Adipocyte (in vitro differentiated cells): ENCODE results near the gene RGP1.
A peak's percentile ranks its signal among the peaks of the same experiment; 100 is the strongest.

Experiments
- DNase-seq: peaks from one replicate; pipeline ENCODE4 v3.0.0-alpha.2; 2015; ENCODE audit warnings: low read depth
- H3K27me3 ChIP-seq: replicated peaks from 2 replicates; pipeline ENCODE4 v1.7.0; 2013; ENCODE audit warnings: mild to moderate bottlenecking, low read length, moderate library complexity; ENCODE audit not compliant: control insufficient read depth, insufficient read depth
- H3K36me3 ChIP-seq: 2 replicates; pipeline ENCODE4 v1.7.0; 2013; ENCODE audit warnings: low read length, mild to moderate bottlenecking, moderate library complexity; ENCODE audit not compliant: control insufficient read depth, insufficient read depth, severe bottlenecking
- H3K4me1 ChIP-seq: 2 replicates; pipeline ENCODE4 v1.7.0; 2013; ENCODE audit warnings: mild to moderate bottlenecking, low read length, moderate library complexity; ENCODE audit not compliant: control insufficient read depth, insufficient read depth
- H3K4me3 ChIP-seq: 2 replicates; pipeline ENCODE4 v1.7.0; 2013; ENCODE audit warnings: mild to moderate bottlenecking, low read length, moderate library complexity
- H3K9ac ChIP-seq: 2 replicates; pipeline ENCODE4 v1.7.0; 2013; ENCODE audit warnings: mild to moderate bottlenecking, low read length, moderate library complexity
- H3K9me3 ChIP-seq: 2 replicates; pipeline ENCODE4 v1.7.0; 2013; ENCODE audit warnings: mild to moderate bottlenecking, low read length, moderate library complexity; ENCODE audit not compliant: control insufficient read depth

The RGP1 gene, protein sequence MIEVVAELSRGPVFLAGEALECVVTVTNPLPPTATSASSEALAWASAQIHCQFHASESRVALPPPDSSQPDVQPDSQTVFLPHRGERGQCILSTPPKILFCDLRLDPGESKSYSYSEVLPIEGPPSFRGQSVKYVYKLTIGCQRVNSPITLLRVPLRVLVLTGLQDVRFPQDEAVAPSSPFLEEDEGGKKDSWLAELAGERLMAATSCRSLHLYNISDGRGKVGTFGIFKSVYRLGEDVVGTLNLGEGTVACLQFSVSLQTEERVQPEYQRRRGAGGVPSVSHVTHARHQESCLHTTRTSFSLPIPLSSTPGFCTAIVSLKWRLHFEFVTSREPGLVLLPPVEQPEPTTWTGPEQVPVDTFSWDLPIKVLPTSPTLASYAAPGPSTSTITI

GRCh38 chr9:35748858-35749514, at the start of gene RGP1, which contains the start of gene GBA2:
Gene RGP1 (plus strand): TSS chr9:35749287. CDS start chr9:35749756, 469 bp downstream.
Gene GBA2 (minus strand): TSS chr9:35749228. CDS start chr9:35748704, 524 bp downstream.
- peak; percentile 90 for DNase-seq
- H3K4me3 ChIP-seq: peak within 1 kb of the TSS; percentile 93
- H3K36me3 ChIP-seq: peaks cover 43% of the 10 kb centered on the region
- H3K9ac ChIP-seq: peak within 1 kb of the TSS; percentile 96
- H3K4me1 ChIP-seq: peaks cover 34% of the 10 kb centered on the region
- no peaks in the 10 kb centered on the region for H3K9me3 ChIP-seq
- no peaks in the 10 kb centered on the region for H3K27me3 ChIP-seq

DNA sequence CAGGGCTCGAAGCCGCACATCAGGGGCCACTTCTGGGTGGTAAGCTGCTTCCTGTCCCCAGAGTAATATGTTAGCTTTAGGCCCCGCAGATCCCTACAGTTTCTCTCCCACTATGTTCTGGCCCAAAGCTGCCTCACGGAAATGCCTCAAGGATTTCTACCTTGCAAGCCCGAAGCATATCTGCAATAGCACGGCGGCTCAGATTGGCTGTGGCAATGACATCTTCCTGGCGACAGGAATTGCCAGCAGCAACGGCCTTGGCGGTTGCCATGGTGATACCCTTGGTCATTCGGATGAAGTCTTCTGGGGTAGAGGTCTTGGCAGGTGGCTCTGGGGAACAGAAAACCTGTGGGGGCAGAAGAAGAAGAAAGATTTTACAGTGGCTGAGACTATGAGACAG, 49.1 kb upstream of the RGP1 start:
- no peaks in the 10 kb centered on the region for H3K27me3 ChIP-seq
- no peak for DNase-seq
- H3K9me3 ChIP-seq: no peaks in the 10 kb centered on the region
- H3K4me1 ChIP-seq: peaks cover 2% of the 10 kb centered on the region
- H3K36me3 ChIP-seq: peaks cover 94% of the 10 kb centered on the region
- no peak overlapping the region for H3K9ac ChIP-seq
- H3K4me3 ChIP-seq: no peak overlapping the region

DNA sequence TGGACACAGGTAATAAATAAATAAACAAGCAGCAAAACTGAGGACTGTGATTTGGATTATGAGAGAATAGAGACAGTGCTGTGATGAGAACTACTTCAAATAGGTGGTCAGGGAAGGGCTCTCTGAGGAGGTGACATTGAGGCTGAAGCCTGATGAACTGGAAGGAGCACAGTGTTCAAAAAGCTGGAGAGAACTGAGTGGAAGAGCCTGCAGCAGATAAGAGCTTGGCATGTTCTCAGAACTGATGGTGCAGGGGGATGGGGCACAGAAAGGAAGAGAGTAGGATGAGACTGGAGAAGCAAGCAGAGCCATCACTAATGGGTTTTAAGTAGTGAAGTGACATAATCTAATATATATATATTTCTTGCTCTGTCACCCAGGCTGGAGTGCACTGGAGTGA, 48.1 kb upstream of the RGP1 start:
- Histone ChIP-seq H3K27me3 (no peaks in the 10 kb centered on the region), H3K9ac (no peak overlapping the region), H3K4me3 (no peak overlapping the region), H3K9me3 (no peaks in the 10 kb centered on the region), H3K36me3 (peaks cover 99% of the 10 kb centered on the region), H3K4me1 (no peaks in the 10 kb centered on the region)
- no peak for DNase-seq

DNA sequence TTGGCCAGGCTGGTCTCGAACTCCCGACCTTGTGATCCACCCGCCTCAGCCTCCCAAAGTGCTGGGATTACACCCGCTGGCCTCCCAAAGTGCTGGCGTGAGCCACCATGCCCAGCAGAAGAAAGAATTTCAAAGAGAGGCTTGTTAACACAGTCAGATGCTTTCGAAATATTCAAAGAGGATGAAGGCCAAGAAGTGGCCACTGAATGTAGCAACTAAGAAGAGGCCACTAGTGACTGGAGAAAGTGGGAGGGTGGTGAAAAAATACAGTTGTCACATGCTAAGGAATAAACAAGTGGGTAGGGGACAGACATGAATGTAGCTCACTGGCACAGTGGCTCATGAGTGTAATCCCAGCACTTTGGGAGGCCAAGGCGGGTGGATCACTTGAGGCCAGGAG, 46.4 kb upstream of the RGP1 start:
- Histone ChIP-seq H3K4me1 (no peaks in the 10 kb centered on the region), H3K4me3 (no peak overlapping the region), H3K9ac (no peak overlapping the region), H3K9me3 (no peaks in the 10 kb centered on the region), H3K27me3 (no peaks in the 10 kb centered on the region), H3K36me3 (peaks cover 99% of the 10 kb centered on the region)
- DNase-seq: no peak

GRCh38 chr9:35703906-35704672, 45.0 kb upstream of the RGP1 start:
- H3K9me3 ChIP-seq: no peaks in the 10 kb centered on the region
- no peaks in the 10 kb centered on the region for H3K4me1 ChIP-seq
- H3K9ac ChIP-seq: no peak overlapping the region
- no peak for DNase-seq
- H3K4me3 ChIP-seq: no peak overlapping the region
- H3K27me3 ChIP-seq: no peaks in the 10 kb centered on the region
- H3K36me3 ChIP-seq: peaks cover 99% of the 10 kb centered on the region

DNA sequence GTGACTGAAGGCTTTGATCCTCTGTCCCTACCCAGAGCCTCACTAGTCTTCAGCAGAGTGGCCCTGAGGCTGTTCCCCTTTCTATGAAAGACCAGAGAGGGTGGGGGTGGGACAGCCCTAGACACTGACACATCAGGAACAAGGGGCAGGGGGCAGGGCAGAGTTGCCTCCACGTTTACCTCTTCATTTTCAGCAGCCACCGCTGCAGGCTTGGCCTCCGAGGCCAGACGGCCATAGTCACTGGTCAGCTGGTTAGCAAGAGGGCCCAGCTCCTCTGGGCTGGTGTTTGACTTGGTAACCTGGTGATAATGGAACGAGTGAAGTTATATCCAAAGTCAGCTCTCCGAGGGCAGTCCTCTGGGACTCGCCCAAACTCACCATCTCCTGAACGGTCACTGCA, 43.7 kb upstream of the RGP1 start:
- no peak overlapping the region for H3K9ac ChIP-seq
- DNase-seq: no peak
- H3K4me3 ChIP-seq: no peak overlapping the region
- H3K4me1 ChIP-seq: no peaks in the 10 kb centered on the region
- peaks cover 94% of the 10 kb centered on the region for H3K36me3 ChIP-seq
- H3K27me3 ChIP-seq: no peaks in the 10 kb centered on the region
- no peaks in the 10 kb centered on the region for H3K9me3 ChIP-seq

GRCh38 chr9:35705836-35706430, 43.2 kb upstream of the RGP1 start:
- H3K9me3 ChIP-seq: no peaks in the 10 kb centered on the region
- no peak for DNase-seq
- H3K4me3 ChIP-seq: no peak overlapping the region
- H3K4me1 ChIP-seq: no peaks in the 10 kb centered on the region
- no peak overlapping the region for H3K9ac ChIP-seq
- H3K27me3 ChIP-seq: no peaks in the 10 kb centered on the region
- H3K36me3 ChIP-seq: peaks cover 94% of the 10 kb centered on the region

- no peak overlapping the region for H3K4me3 ChIP-seq
- no peak for DNase-seq
These were observed 42.1 kb upstream of the RGP1 start for GRCh38 chr9:35706951-35707350.

DNA sequence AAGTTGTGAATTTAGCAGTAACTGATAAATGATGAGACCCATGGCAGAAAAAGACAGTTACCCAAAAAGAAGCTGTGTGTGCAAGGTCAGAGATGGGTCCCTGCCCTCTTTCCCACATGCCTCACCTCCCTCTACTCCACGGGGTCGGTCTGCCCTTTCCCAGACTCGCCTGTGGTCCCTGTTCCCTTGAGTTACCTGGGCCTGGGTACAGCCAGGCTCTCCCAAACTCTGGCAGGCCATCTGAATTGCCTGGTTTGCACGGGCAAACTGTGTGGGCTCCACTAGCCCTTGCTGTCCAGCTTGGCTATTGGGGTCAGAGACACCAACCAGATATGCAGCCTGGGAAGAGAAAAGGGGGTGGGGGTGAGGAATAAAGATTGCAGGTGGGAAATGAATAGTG, 40.9 kb upstream of the RGP1 start:
- Histone ChIP-seq H3K9me3 (no peaks in the 10 kb centered on the region), H3K4me3 (no peak overlapping the region), H3K36me3 (peaks cover 96% of the 10 kb centered on the region), H3K27me3 (no peaks in the 10 kb centered on the region), H3K9ac (no peak overlapping the region), H3K4me1 (no peaks in the 10 kb centered on the region)
- no peak for DNase-seq

More at GRCh38 chr9:35706951-35707350, 42.1 kb upstream of the RGP1 start:
- Histone ChIP-seq H3K36me3 (peaks cover 94% of the 10 kb centered on the region), H3K9ac (no peak overlapping the region), H3K9me3 (no peaks in the 10 kb centered on the region), H3K4me1 (no peaks in the 10 kb centered on the region), H3K27me3 (no peaks in the 10 kb centered on the region)

DNA sequence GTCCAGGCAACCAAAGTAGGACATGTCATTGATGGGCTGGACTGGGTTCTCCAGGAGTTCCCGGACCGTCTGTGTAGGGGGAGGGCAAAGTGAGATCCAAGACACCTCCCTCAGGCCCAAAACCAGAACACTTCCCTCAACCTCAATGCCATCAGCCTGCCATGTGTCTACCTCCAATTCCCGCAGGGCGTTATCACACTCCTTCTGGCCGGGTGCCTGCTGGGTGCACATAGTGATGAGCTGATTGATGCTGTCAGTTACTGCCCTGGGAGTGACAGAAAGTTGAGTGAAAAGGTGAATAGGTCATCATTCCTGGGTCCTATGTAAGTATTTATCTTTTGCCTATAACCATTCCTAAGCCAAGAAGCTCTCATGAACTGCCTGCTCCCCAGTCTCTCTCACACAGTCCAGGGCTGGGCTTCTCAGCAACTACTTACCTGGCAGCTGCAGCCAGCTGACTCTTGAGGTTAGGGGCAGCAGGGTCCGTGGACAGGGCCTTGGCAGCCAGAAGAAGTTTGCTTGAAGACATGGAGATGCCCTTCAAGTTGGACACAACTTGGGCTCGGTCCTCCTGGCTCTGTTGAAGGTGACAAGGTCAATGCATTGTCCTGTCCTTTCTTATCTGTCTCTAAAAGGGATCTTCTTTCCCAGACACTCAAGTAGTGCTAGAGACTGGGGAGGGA, 38.1 kb upstream of the RGP1 start:
- H3K9me3 ChIP-seq: no peaks in the 10 kb centered on the region
- no peak for DNase-seq
- H3K9ac ChIP-seq: no peak overlapping the region
- no peak overlapping the region for H3K4me3 ChIP-seq
- H3K27me3 ChIP-seq: no peaks in the 10 kb centered on the region
- peaks cover 96% of the 10 kb centered on the region for H3K36me3 ChIP-seq
- H3K4me1 ChIP-seq: no peaks in the 10 kb centered on the region
